NK-92 (cell line): ENCODE measurements around the gene PLA2G3.

Experiments used
- DNase-seq: peaks from one replicate; lab custom pipeline; 2025; ENCODE audit not compliant: unreplicated experiment; lab: John Stamatoyannopoulos, UW

Gene PLA2G3

GRCh38 chr22:31148488-31148887 lies 8.2 kb upstream of the PLA2G3 start:
- no peak for DNase-seq

- DNase-seq = no peak
Measured at GRCh38 chr22:31144223-31144622, 3.9 kb upstream of the PLA2G3 start.

- DNase-seq = no peak
Measured at GRCh38 chr22:31143537-31143936, 3.2 kb upstream of the PLA2G3 start.

- no peak for DNase-seq
Measured at GRCh38 chr22:31143038-31143437, 2.7 kb upstream of the PLA2G3 start.

GRCh38 chr22:31142285-31142684 lies 2.0 kb upstream of the PLA2G3 start:
- DNase-seq = no peak

- DNase-seq = no peak
Measured at GRCh38 chr22:31141551-31141950, 1.2 kb upstream of the PLA2G3 start.

- DNase-seq = no peak
Measured at GRCh38 chr22:31140746-31141145, 438 bp upstream of the PLA2G3 start.

GRCh38 chr22:31139066-31139465 lies 1.2 kb downstream of the PLA2G3 start:
- no peak for DNase-seq

- DNase-seq = no peak
Measured at GRCh38 chr22:31138126-31138525, 2.2 kb downstream of the PLA2G3 start.

- no peak for DNase-seq
Measured at GRCh38 chr22:31137721-31138120, 2.6 kb downstream of the PLA2G3 start.

- no peak for DNase-seq
Measured at GRCh38 chr22:31136711-31137110, 3.6 kb downstream of the PLA2G3 start.

- no peak for DNase-seq
Measured at GRCh38 chr22:31136155-31136554, 4.2 kb downstream of the PLA2G3 start.

GRCh38 chr22:31135706-31136105 lies 4.6 kb downstream of the PLA2G3 start:
- no peak for DNase-seq

- DNase-seq = no peak
Measured at GRCh38 chr22:31134688-31135087, 5.6 kb downstream of the PLA2G3 start.

- no peak for DNase-seq
Measured at GRCh38 chr22:31133911-31134310, 6.4 kb downstream of the PLA2G3 start.

- DNase-seq = no peak
Measured at GRCh38 chr22:31130873-31131272, 9.4 kb downstream of the PLA2G3 start.

GRCh38 chr22:31128156-31128555 lies 12.2 kb downstream of the PLA2G3 start:
- DNase-seq = no peak

- no peak for DNase-seq
Measured at GRCh38 chr22:31127181-31127772, 13.0 kb downstream of the PLA2G3 start.

- DNase-seq = no peak
Measured at GRCh38 chr22:31126869-31127175, 13.5 kb downstream of the PLA2G3 start.

- no peak for DNase-seq
Measured at GRCh38 chr22:31126128-31126868, 14.0 kb downstream of the PLA2G3 start.

GRCh38 chr22:31125521-31126117 lies 14.7 kb downstream of the PLA2G3 start:
- no peak for DNase-seq

- no peak for DNase-seq
Measured at GRCh38 chr22:31124811-31125465, 15.4 kb downstream of the PLA2G3 start.
